Upper lobe of left lung (tissue), 4 donors: Measurements from ENCODE around the gene ATP8B1.

Experiments
- EP300 ChIP-seq, 4 donors: sonication (generic); formaldehyde crosslinking; IDR thresholded peaks; one replicate each; pipeline ENCODE4 v1.5.1; 2017; ENCODE audit warnings: antibody characterized with exemption in 4 of 4, control low read depth in 2 of 4
- POLR2A ChIP-seq, 4 donors: fragments of 450-650 bp; IDR thresholded peaks; one replicate each; pipeline ENCODE4 v1.5.1; 2016 to 2017; ENCODE audit warnings: antibody characterized with exemption in 4 of 4, mild to moderate bottlenecking in 2 of 4
- POLR2AphosphoS5 ChIP-seq, 2 donors: sonication (generic); formaldehyde crosslinking; IDR thresholded peaks; one replicate each; pipeline ENCODE4 v1.5.1; 2017; ENCODE audit warnings: antibody characterized with exemption in 2 of 2
- TF ChIP-seq, protein P1 (sequence below), 6 experiments: fragments of 450-650 bp in 4 of 6; fragments of 200-600 bp in 2 of 6; sonication (generic) in 2 of 6; IDR thresholded peaks; one replicate each; pipeline ENCODE4 v1.5.1; 2016 to 2019; ENCODE audit warnings: antibody characterized with exemption in 6 of 6

DNA sequence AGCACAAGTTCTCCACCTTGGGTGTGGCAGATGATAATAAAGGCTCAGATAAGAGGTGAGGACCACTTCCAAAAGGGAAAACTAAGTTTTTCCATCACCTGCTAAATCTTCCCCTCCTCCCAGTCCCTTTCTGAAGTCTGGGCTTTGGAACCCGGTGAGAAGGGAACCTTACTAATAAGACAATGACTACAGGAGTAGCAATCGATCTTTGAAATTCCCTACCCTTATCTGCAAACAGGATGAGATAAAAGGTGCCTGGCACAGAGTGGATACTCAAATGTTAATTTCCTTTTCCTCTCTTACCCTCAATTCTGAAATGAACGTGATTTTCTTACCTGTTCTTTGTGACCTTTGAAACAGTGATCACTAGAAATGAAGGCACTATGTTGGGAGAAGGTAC is 111.8 kb downstream of the ATP8B1 start:
- TF ChIP-seq, protein P1, sequence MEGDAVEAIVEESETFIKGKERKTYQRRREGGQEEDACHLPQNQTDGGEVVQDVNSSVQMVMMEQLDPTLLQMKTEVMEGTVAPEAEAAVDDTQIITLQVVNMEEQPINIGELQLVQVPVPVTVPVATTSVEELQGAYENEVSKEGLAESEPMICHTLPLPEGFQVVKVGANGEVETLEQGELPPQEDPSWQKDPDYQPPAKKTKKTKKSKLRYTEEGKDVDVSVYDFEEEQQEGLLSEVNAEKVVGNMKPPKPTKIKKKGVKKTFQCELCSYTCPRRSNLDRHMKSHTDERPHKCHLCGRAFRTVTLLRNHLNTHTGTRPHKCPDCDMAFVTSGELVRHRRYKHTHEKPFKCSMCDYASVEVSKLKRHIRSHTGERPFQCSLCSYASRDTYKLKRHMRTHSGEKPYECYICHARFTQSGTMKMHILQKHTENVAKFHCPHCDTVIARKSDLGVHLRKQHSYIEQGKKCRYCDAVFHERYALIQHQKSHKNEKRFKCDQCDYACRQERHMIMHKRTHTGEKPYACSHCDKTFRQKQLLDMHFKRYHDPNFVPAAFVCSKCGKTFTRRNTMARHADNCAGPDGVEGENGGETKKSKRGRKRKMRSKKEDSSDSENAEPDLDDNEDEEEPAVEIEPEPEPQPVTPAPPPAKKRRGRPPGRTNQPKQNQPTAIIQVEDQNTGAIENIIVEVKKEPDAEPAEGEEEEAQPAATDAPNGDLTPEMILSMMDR (IDR thresholded peaks at IDR 0.05), result no peak
- TF ChIP-seq POLR2A (IDR thresholded peaks at IDR 0.05) (no peak), EP300 (IDR thresholded peaks at IDR 0.05) (no peak), POLR2AphosphoS5 (IDR thresholded peaks at IDR 0.05) (no peak)
